Dendritic cell treated with granulocyte-macrophage colony-stimulating factor and Interleukin-4, amounts not matched to agents 40 ng/mL and 50 ng/mL, for 4 days (primary cell): ENCODE results near the gene FSIP1.

Experiments used
- H3K27ac Mint-ChIP-seq: one replicate; pipeline ENCODE4 v1.8.0; 2022; ENCODE audit warnings: mild to moderate bottlenecking, mixed read lengths
- H3K27me3 Mint-ChIP-seq: one replicate; pipeline ENCODE4 v1.8.0; 2022; ENCODE audit warnings: mild to moderate bottlenecking, mixed read lengths
- H3K36me3 Mint-ChIP-seq: one replicate; pipeline ENCODE4 v1.8.0; 2022; ENCODE audit warnings: low read depth, mixed read lengths
- H3K4me1 Mint-ChIP-seq: one replicate; pipeline ENCODE4 v1.8.0; 2022; ENCODE audit warnings: low read depth, mixed read lengths
- H3K4me3 Mint-ChIP-seq: one replicate; pipeline ENCODE4 v1.8.0; 2022; ENCODE audit warnings: mild to moderate bottlenecking, moderate library complexity, mixed read lengths
- H3K9me3 Mint-ChIP-seq: one replicate; pipeline ENCODE4 v1.8.0; 2022; ENCODE audit warnings: mixed read lengths
- intact Hi-C: fragments of 100-400 bp; cut with micrococcal nuclease; formaldehyde crosslinking; loops from one replicate; pipeline ENCODE4 v1.15.0; 2022

Gene FSIP1

DNA sequence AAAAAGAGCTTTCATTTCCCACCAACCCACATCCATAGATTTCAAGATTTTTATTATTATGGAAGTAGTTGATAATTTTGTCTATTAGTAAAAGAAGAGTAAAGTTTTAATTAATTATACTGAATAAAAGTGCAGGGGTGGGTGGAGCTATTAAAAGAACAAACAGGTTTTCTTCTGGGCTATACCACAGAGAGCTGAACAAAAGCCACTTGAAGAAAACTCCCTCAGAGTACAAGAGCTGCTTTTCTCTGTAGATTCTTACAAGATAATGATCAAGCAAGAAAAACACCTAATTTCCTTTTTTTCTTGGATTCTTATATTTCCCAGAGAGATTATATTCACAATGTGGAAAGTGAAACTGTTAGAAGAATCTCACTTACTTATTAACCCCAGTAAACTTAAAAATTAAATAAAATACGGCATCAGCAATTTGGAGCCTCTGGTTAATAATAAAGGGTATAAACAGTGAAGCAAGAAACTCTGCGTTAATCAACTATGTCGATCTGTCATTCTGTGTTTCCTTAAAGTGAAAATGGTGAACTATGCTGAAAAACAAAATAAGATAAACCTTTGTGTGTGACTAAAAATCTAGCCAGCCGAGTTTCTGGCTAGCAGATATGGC, 116.9 kb downstream of the FSIP1 start:
- Mint-ChIP-seq H3K27ac (no peak overlapping the region), H3K4me1 (no peaks in the 10 kb centered on the region), H3K36me3 (no peaks in the 10 kb centered on the region), H3K27me3 (peaks cover 2% of the 10 kb centered on the region), H3K4me3 (no peak overlapping the region), H3K9me3 (no peaks in the 10 kb centered on the region)
- intact Hi-C loops, result no loop called here

DNA sequence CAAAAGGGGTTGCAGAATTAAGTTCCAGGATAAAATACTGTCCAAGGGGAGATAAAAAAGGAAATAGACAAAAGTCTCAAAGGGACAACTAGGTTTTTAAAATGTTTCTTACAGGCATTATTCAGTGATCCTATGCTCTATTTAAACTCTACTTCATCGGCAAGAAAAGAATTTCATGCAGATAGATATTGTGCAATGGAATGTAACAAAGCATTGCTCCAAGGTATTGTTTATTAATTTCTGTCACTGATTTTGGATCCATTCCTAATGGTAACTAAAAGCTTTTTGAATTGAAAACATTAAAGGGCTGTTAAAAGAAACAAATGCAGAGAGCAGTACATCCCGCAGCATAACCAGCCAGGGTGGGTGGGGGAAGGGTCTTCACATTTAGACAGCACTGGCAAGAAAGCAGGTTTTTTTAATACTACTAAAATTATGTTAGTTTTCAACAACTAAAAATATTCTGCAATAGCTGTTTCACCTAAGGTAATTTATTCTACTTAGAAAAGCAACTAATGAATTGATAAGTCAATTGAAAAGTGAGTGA, 118.9 kb downstream of the FSIP1 start:
- no peaks in the 10 kb centered on the region for H3K36me3 Mint-ChIP-seq
- peaks cover 2% of the 10 kb centered on the region for H3K27me3 Mint-ChIP-seq
- H3K4me1 Mint-ChIP-seq, result no peaks in the 10 kb centered on the region
- no peak overlapping the region for H3K4me3 Mint-ChIP-seq
- intact Hi-C loops, result no loop called here
- no peak overlapping the region for H3K27ac Mint-ChIP-seq
- no peaks in the 10 kb centered on the region for H3K9me3 Mint-ChIP-seq

- Mint-ChIP-seq H3K4me1 (no peaks in the 10 kb centered on the region), H3K9me3 (no peaks in the 10 kb centered on the region), H3K4me3 (no peak overlapping the region), H3K36me3 (no peaks in the 10 kb centered on the region), H3K27ac (no peak overlapping the region), H3K27me3 (peaks cover 2% of the 10 kb centered on the region)
- intact Hi-C loops, result no loop called here
Measured at GRCh38 chr15:39661776-39662175, 120.9 kb downstream of the FSIP1 start.

DNA sequence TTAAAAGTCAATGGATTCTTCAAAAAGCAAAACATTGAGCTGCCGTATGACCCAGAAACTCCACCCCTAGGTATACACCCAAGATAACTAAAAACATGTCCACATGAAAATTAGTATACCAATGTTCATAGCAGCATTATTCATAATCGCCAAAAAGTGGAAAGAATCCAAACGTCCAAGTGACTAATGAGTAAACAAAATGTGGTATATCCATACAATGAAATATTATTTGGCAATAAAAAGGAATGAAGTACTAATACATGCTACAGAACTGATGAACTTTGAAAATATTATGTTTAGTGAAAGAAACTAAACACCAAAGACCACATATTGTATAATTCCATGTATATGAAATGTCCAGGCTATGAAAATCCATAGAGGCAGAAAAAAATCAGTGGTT, 123.9 kb downstream of the FSIP1 start:
- Mint-ChIP-seq H3K4me1 (no peaks in the 10 kb centered on the region), H3K36me3 (no peaks in the 10 kb centered on the region), H3K4me3 (no peak overlapping the region), H3K27me3 (no peaks in the 10 kb centered on the region), H3K27ac (no peak overlapping the region), H3K9me3 (no peaks in the 10 kb centered on the region)
- intact Hi-C loops, result no loop called here

DNA sequence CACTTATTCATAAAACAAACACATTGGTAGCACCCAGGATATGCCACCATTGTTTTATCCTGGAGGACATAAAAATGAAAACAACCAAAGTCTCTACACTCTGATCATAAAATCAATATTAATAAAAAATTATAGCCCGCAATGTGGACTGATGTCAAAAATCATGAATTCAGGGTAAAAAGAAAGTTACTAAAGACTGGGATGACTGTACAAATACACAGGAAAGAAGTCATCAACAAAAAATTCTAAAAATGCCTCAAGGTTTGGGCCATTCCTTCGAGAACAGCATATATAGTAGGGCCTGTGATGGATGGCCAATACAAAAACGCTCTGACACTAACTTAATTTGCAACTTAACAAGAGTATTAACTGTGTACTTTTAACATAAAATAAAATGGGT, 125.0 kb downstream of the FSIP1 start:
- H3K9me3 Mint-ChIP-seq, result no peaks in the 10 kb centered on the region
- H3K4me1 Mint-ChIP-seq, result no peaks in the 10 kb centered on the region
- no peaks in the 10 kb centered on the region for H3K27me3 Mint-ChIP-seq
- no peak overlapping the region for H3K4me3 Mint-ChIP-seq
- H3K27ac Mint-ChIP-seq, result no peak overlapping the region
- intact Hi-C loops, result no loop called here
- no peaks in the 10 kb centered on the region for H3K36me3 Mint-ChIP-seq

GRCh38 chr15:39657181-39657580, 125.5 kb downstream of the FSIP1 start:
- Mint-ChIP-seq H3K9me3 (no peaks in the 10 kb centered on the region), H3K36me3 (no peaks in the 10 kb centered on the region), H3K4me3 (no peak overlapping the region), H3K4me1 (no peaks in the 10 kb centered on the region), H3K27me3 (no peaks in the 10 kb centered on the region), H3K27ac (no peak overlapping the region)
- intact Hi-C loops, result no loop called here

DNA sequence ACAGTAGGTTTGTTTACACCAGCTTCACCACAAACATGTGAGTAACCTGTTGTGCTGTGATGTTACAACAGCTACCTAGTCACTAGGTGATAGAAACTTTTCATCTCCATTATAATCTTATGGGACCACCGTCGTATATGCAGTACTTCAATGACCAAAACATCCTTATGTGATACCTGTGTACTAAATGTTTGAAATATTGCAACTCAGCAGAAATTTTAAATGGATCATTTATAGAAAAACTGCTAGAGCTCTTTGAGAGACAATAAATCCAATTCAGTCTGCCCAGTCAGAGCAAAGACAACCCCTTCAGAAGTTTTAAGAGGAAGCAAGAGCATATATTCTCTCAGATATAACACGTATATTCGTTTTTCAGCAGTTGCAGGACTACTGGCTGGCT, 128.3 kb downstream of the FSIP1 start:
- no peaks in the 10 kb centered on the region for H3K9me3 Mint-ChIP-seq
- intact Hi-C loops, result no loop called here
- H3K4me1 Mint-ChIP-seq, result no peaks in the 10 kb centered on the region
- no peaks in the 10 kb centered on the region for H3K36me3 Mint-ChIP-seq
- no peaks in the 10 kb centered on the region for H3K27me3 Mint-ChIP-seq
- H3K27ac Mint-ChIP-seq, result no peak overlapping the region
- no peak overlapping the region for H3K4me3 Mint-ChIP-seq

DNA sequence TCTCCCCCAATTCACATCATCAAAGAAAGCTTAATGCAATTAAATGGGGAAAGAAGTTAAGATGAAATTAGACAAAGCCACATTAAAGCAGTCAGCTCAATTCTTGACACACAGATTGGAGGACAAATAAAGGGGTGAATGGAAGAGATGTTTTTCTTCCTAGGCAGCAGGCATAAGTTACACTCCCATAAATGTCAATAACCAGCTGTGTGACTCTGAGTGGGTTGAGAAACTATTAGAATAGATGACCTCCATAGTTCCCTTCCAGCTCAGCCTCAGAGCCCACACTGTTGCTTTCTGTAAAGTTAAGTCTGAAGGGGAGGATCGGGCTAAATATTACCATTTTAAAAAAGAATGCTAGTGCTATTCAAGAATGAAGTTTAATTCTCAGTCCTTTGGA, 130.8 kb downstream of the FSIP1 start:
- H3K27ac Mint-ChIP-seq, result no peak overlapping the region
- no peak overlapping the region for H3K4me3 Mint-ChIP-seq
- no peaks in the 10 kb centered on the region for H3K4me1 Mint-ChIP-seq
- intact Hi-C loops, result no loop called here
- H3K27me3 Mint-ChIP-seq, result no peaks in the 10 kb centered on the region
- H3K36me3 Mint-ChIP-seq, result no peaks in the 10 kb centered on the region
- H3K9me3 Mint-ChIP-seq, result no peaks in the 10 kb centered on the region

GRCh38 chr15:39651295-39651694, 131.3 kb downstream of the FSIP1 start:
- Mint-ChIP-seq H3K4me1 (no peaks in the 10 kb centered on the region), H3K27me3 (no peaks in the 10 kb centered on the region), H3K36me3 (no peaks in the 10 kb centered on the region), H3K4me3 (no peak overlapping the region), H3K9me3 (no peaks in the 10 kb centered on the region), H3K27ac (no peak overlapping the region)
- intact Hi-C loops, result no loop called here

DNA sequence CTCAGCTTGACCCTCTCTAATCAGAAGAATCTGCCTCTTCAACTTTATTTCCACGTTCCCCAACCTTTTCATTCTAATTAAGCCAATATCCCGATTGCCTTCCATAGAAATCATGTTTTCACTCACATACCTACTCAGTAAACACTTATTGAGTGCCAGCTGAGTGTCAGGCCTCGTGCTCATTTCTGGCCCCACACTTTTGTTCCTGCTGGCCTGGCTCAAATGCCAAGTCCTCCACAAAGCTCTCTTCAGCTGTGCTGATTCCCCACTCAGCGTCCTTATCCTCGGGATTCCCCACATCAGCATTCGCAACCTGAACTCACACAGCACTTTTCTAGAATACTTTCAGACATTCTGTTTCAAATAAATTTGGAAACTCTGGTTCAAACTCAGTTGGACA, 132.9 kb downstream of the FSIP1 start:
- no peaks in the 10 kb centered on the region for H3K36me3 Mint-ChIP-seq
- intact Hi-C loops, result no loop called here
- no peak overlapping the region for H3K27ac Mint-ChIP-seq
- no peaks in the 10 kb centered on the region for H3K4me1 Mint-ChIP-seq
- H3K27me3 Mint-ChIP-seq, result no peaks in the 10 kb centered on the region
- H3K4me3 Mint-ChIP-seq, result no peak overlapping the region
- H3K9me3 Mint-ChIP-seq, result no peaks in the 10 kb centered on the region

- intact Hi-C loops, result no loop called here
- Mint-ChIP-seq H3K4me3 (no peak overlapping the region), H3K4me1 (no peaks in the 10 kb centered on the region), H3K36me3 (no peaks in the 10 kb centered on the region), H3K27me3 (no peaks in the 10 kb centered on the region), H3K9me3 (no peaks in the 10 kb centered on the region), H3K27ac (no peak overlapping the region)
Measured at GRCh38 chr15:39646425-39646824, 136.2 kb downstream of the FSIP1 start.

- Mint-ChIP-seq H3K4me1 (no peaks in the 10 kb centered on the region), H3K27me3 (no peaks in the 10 kb centered on the region)
Measured at GRCh38 chr15:39645976-39646257, 136.7 kb downstream of the FSIP1 start.

DNA sequence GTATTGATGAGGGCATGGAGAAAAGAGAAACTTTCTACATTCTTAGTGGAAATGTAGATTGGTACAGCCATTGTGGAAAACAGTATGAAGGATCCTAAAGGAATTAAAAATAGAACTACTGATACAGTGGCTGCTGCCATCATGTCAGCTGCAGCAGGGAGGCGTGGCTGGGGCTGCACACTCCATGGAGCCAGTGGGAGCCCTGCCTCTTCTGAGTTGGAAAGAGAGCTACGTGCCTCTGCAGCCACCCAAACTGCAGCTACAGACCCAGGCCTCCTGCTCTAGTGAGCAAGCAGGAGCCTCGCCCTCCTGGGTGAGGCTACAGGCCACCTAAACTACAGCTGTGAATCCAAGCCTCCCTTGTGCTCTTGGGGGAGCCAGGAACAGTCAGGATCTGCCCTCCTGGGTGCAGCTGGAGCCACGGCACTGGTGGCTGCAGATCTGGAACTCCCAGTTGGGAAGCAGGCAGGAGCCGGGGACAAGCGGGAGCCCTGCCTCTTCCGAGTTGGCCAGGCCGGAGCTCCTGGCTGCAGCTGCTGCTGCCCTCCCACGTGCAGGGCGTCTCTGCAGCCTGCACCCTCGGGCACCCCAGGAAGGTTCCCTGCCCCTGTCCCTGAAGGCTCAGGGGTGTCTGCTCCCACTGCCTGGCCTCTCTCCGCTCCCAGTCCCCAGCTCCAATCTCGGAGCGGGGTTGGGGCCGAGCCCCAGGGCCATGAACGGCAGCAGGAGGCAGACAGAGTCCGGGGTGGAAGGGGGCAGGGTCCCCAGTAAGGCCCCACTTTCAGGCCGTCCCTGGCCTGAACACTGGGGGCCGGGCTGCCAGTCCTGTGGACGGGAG, 137.3 kb downstream of the FSIP1 start:
- Mint-ChIP-seq H3K27me3 (no peaks in the 10 kb centered on the region), H3K36me3 (no peaks in the 10 kb centered on the region), H3K4me3 (no peak overlapping the region), H3K4me1 (no peaks in the 10 kb centered on the region), H3K27ac (no peak overlapping the region), H3K9me3 (no peaks in the 10 kb centered on the region)
- intact Hi-C loops, result no loop called here

More at GRCh38 chr15:39645976-39646257, 136.7 kb downstream of the FSIP1 start:
- Mint-ChIP-seq H3K9me3 (no peaks in the 10 kb centered on the region), H3K4me3 (no peak overlapping the region), H3K27ac (no peak overlapping the region), H3K36me3 (no peaks in the 10 kb centered on the region)
- intact Hi-C loops, result no loop called here

- no peaks in the 10 kb centered on the region for H3K27me3 Mint-ChIP-seq
- no peak overlapping the region for H3K27ac Mint-ChIP-seq
- no peaks in the 10 kb centered on the region for H3K9me3 Mint-ChIP-seq
- no peaks in the 10 kb centered on the region for H3K36me3 Mint-ChIP-seq
- no peak overlapping the region for H3K4me3 Mint-ChIP-seq
- no peaks in the 10 kb centered on the region for H3K4me1 Mint-ChIP-seq
- intact Hi-C loops, result no loop called here
Measured at GRCh38 chr15:39644136-39644535, 138.5 kb downstream of the FSIP1 start.

GRCh38 chr15:39643727-39644126, 138.9 kb downstream of the FSIP1 start:
- Mint-ChIP-seq H3K4me3 (no peak overlapping the region), H3K36me3 (no peaks in the 10 kb centered on the region), H3K9me3 (no peaks in the 10 kb centered on the region), H3K4me1 (no peaks in the 10 kb centered on the region), H3K27me3 (no peaks in the 10 kb centered on the region), H3K27ac (no peak overlapping the region)
- intact Hi-C loops, result no loop called here
